A549 treated with Mapracorat at 1 μM for 4 hours (cell line): ENCODE results near the gene VPS9D1. TPM values are rescaled to one million over a fixed set of nuclear protein-coding genes. Genes with fewer than 3 reads are reported as not detected.

Experiments
- total RNA-seq: library from RNA; stranded (reverse); fragments of 200-300 nt; extraction: Qiagen RNA extraction; gene quantifications from 5 replicates; pipeline ENCODE4 v1.2.3, GENCODE V29; 2022

The VPS9D1 gene
- 3.5 to 6.2 TPM (median 4.9 TPM) in 5 replicates for total RNA-seq

GRCh38 chr16:89720813-89721545, at the start of gene VPS9D1, which contains the start of gene ZNF276:
VPS9D1 (minus strand) TSS chr16:89720898; CDS start chr16:89720861, 37 bp downstream.
ZNF276 (plus strand) TSS chr16:89721537; CDS start chr16:89721641, 104 bp downstream.

GRCh38 chr16:89701425-89702406, 19.0 kb downstream of the VPS9D1 start, which contains the start of gene SPATA2L:
SPATA2L (minus strand) TSS chr16:89701705; CDS start chr16:89701232, 473 bp downstream.

GRCh38 chr16:89686520-89687091, 34.1 kb downstream of the VPS9D1 start, which contains the start of gene CDK10:
CDK10 (plus strand) TSS chr16:89686689; CDS start chr16:89686711, 22 bp downstream.

GRCh38 chr16:89657442-89658220, 63.1 kb downstream of the VPS9D1 start, which contains the start of the genes CHMP1A and SPATA33:
CHMP1A (minus strand) TSS chr16:89657708; CDS start chr16:89657588, 120 bp downstream.
SPATA33 (plus strand) TSS chr16:89657836; CDS start chr16:89657912, 76 bp downstream.

Other genes starting within 250 kb of the VPS9D1 start
- 84.5 to 112 TPM (median 110 TPM) in 5 replicates for gene ANKRD11, start 230.3 kb downstream of the VPS9D1 start, total RNA-seq
- 104 to 110 TPM (median 105 TPM) in 5 replicates for gene SPG7, start 212.5 kb downstream of the VPS9D1 start, total RNA-seq
- 3,169 to 4,261 TPM (median 4,255 TPM) in 5 replicates for gene RPL13, start 160.2 kb downstream of the VPS9D1 start, total RNA-seq
- 58.3 to 85.1 TPM (median 75.3 TPM) in 5 replicates for gene CPNE7, start 145.1 kb downstream of the VPS9D1 start, total RNA-seq
- gene DPEP1, start 107.3 kb downstream of the VPS9D1 start, total RNA-seq, result 0.55 to 1.6 TPM (median 1.6 TPM) in 5 replicates
- 91.6 to 107 TPM (median 97.3 TPM) in 5 replicates for gene CHMP1A, start 63.2 kb downstream of the VPS9D1 start, total RNA-seq
- 13.2 to 18.6 TPM (median 17.5 TPM) in 5 replicates for gene SPATA33, start 63.1 kb downstream of the VPS9D1 start, total RNA-seq
- gene CDK10, start 34.2 kb downstream of the VPS9D1 start, total RNA-seq, result 31.5 to 54.6 TPM (median 48.5 TPM) in 5 replicates
- gene SPATA2L, start 19.2 kb downstream of the VPS9D1 start, total RNA-seq, result 8.8 to 14.3 TPM (median 12.0 TPM) in 5 replicates
- gene ZNF276, start 639 bp upstream of the VPS9D1 start, total RNA-seq, result 14.6 to 21.6 TPM (median 19.2 TPM) in 5 replicates
- 24.5 to 38.6 TPM (median 34.4 TPM) in 5 replicates for gene FANCA, start 95.7 kb upstream of the VPS9D1 start, total RNA-seq
- 4.9 to 9.1 TPM (median 7.8 TPM) in 5 replicates for gene SPIRE2, start 107.6 kb upstream of the VPS9D1 start, total RNA-seq
- gene TCF25, start 152.7 kb upstream of the VPS9D1 start, total RNA-seq, result 72.6 to 83.2 TPM (median 78.7 TPM) in 5 replicates
- gene MC1R, start 198.0 kb upstream of the VPS9D1 start, total RNA-seq, result 4.6 to 7.5 TPM (median 7.0 TPM) in 5 replicates
- gene TUBB3, start 202.4 kb upstream of the VPS9D1 start, total RNA-seq, result 197 to 265 TPM (median 245 TPM) in 5 replicates
- 92.9 to 118 TPM (median 112 TPM) in 5 replicates for gene DEF8, start 227.9 kb upstream of the VPS9D1 start, total RNA-seq